Endothelial cell of umbilical vein (primary cell): Measurements from ENCODE around the gene PRR36. TPM values are rescaled to one million over a fixed set of nuclear protein-coding genes. Genes with fewer than 3 reads are reported as not detected.

Experiments
- BruUV-seq: library from RNA; stranded (reverse); fragments of 400-500 nt; replicated peaks from 2 replicates; lab custom pipeline; 2021; lab: Mats Ljungman, UMichigan
- CTCF ChIA-PET: fragments of 300-600, 350-600 bp; sonication (Branson Sonifier 250); formaldehyde crosslinking; loops from one replicate; lab custom pipeline; 2021; ENCODE audit warnings: antibody characterized with exemption, inconsistent platforms; lab: Charles Lee
- POLR2A ChIA-PET: fragments of 300-600, 350-600 bp; sonication (Branson Sonifier 250); formaldehyde crosslinking; loops from one replicate; lab custom pipeline; 2021; ENCODE audit warnings: antibody characterized with exemption, inconsistent platforms; lab: Charles Lee
- DNase-seq: peaks from one replicate; pipeline ENCODE4 v3.0.0-alpha.2; 2011; ENCODE audit warnings: low read depth, low spot score
- FAIRE-seq: peaks from 2 replicates; lab custom pipeline; 2011; peaks lifted over from hg19 to GRCh38; lab: Jason Lieb, UNC
- H2AFZ ChIP-seq: 2 replicates; pipeline ENCODE4 v1.6.0; 2012; ENCODE audit warnings: low read depth, low read length, control low read depth, inconsistent platforms
- H3K27ac ChIP-seq: 2 replicates; pipeline ENCODE4 v1.5.1; 2011; ENCODE audit warnings: low read depth, mild to moderate bottlenecking, control low read depth, low read length, moderate library complexity; ENCODE audit not compliant: insufficient read depth
- H3K27me3 ChIP-seq, 2 experiments: 2 replicates each; pipeline versions ENCODE4 v1.6.0 to v1.6.1; 2011; ENCODE audit warnings: low read length in 2 of 2, mixed read lengths in 1 of 2; ENCODE audit not compliant: control insufficient read depth in 2 of 2, insufficient read depth in 2 of 2
- H3K36me3 ChIP-seq, 2 experiments: 2 replicates in 1 of 2; 3 replicates in 1 of 2; pipeline ENCODE4 v1.5.1; 2011; ENCODE audit warnings: low read length in 2 of 2, mild to moderate bottlenecking in 1 of 2, moderate library complexity in 1 of 2; ENCODE audit not compliant: control insufficient read depth in 2 of 2, insufficient read depth in 2 of 2; ENCODE audit errors: extremely low read depth in 1 of 2
- H3K4me1 ChIP-seq: 3 replicates; pipeline ENCODE4 v1.5.1; 2011; ENCODE audit warnings: mild to moderate bottlenecking, low read length; ENCODE audit not compliant: control insufficient read depth, insufficient read depth; ENCODE audit errors: extremely low read depth
- H3K4me2 ChIP-seq: 2 replicates; pipeline ENCODE4 v1.6.1; 2011; ENCODE audit warnings: low read length, control low read depth, mixed read lengths; ENCODE audit not compliant: insufficient read depth
- H3K4me3 ChIP-seq, 3 experiments: fragments of 200-600 bp in 1 of 3; sonication (generic), shearing (Covaris generic) in 1 of 3; replicated peaks in 1 of 3; 2 replicates each; pipeline ENCODE4 v1.5.1; 2011 to 2016; ENCODE audit warnings: control low read depth in 3 of 3, low read length in 3 of 3, mild to moderate bottlenecking in 2 of 3, inconsistent platforms in 1 of 3, low read depth in 1 of 3, moderate library complexity in 1 of 3; ENCODE audit not compliant: insufficient read depth in 1 of 3
- H3K79me2 ChIP-seq: 2 replicates; pipeline ENCODE4 v1.6.0; 2012; ENCODE audit warnings: low read length, inconsistent platforms; ENCODE audit not compliant: control insufficient read depth, insufficient read depth
- H3K9ac ChIP-seq: replicated peaks from 2 replicates; pipeline ENCODE3; 2011; ENCODE audit warnings: low read length, control low read depth; ENCODE audit not compliant: insufficient read depth; ENCODE audit errors: extremely low read depth
- H3K9me1 ChIP-seq: replicated peaks from 3 replicates; pipeline ENCODE4 v1.6.0; 2011; ENCODE audit warnings: mild to moderate bottlenecking, low read length; ENCODE audit not compliant: control insufficient read depth, insufficient read depth; ENCODE audit errors: extremely low read depth
- H3K9me3 ChIP-seq: replicated peaks from 2 replicates; pipeline ENCODE4 v1.5.1; 2012; ENCODE audit warnings: low read length, inconsistent platforms; ENCODE audit not compliant: control insufficient read depth, insufficient read depth
- H4K20me1 ChIP-seq: replicated peaks from 2 replicates; pipeline ENCODE3; 2011; ENCODE audit warnings: mild to moderate bottlenecking, low read length; ENCODE audit not compliant: control insufficient read depth, insufficient read depth; ENCODE audit errors: extremely low read depth
- EZH2 ChIP-seq: IDR thresholded peaks from 2 replicates; pipeline ENCODE4 v1.6.1; 2012; ENCODE audit warnings: borderline replicate concordance, low read depth, mild to moderate bottlenecking, moderate library complexity, low read length, inconsistent platforms; ENCODE audit not compliant: severe bottlenecking
- MAX ChIP-seq: IDR thresholded peaks from 2 replicates; pipeline ENCODE4 v1.6.1; 2011; ENCODE audit not compliant: insufficient read depth, insufficient read length
- POLR2A ChIP-seq: IDR thresholded peaks from 2 replicates; pipeline ENCODE4 v1.6.1; 2012; ENCODE audit warnings: low read depth, mild to moderate bottlenecking, control low read depth, low read length
- dilution Hi-C: fragments of 300-500 bp; cut with MboI; formaldehyde crosslinking; loops from one replicate; pipeline ENCODE4 v1.15.0; 2019; ENCODE audit warnings: low sequenced_read_pairs; ENCODE audit not compliant: extremely low pct_ligation_motif_present
- intact Hi-C: fragments of 100-400 bp; cut with micrococcal nuclease; formaldehyde crosslinking; loops from one replicate; pipeline ENCODE4 v1.10.0; 2022
- polyA plus RNA-seq, 4 experiments: library from polyadenylated mRNA; depleted of rRNA in 3 of 4; stranded (reverse) in 3 of 4; unstranded in 1 of 4; fragments of >200 nt; gene quantifications; 2 replicates each; pipeline versions ENCODE4 v1.2.1 to v1.2.3, GENCODE V29; 2011 to 2012; ENCODE audit warnings: missing spikeins in 1 of 4
- total RNA-seq: library from RNA; stranded (reverse); gene quantifications from 2 replicates; pipeline ENCODE4 v1.2.3, GENCODE V29; 2021
- TF ChIP-seq, protein P1 (sequence below), 2 donors: IDR thresholded peaks; 1 replicate in 1 of 2; 2 replicates in 1 of 2; pipeline ENCODE4 v1.5.1; 2011; ENCODE audit warnings: low read length in 2 of 2, mild to moderate bottlenecking in 2 of 2, moderate library complexity in 2 of 2, control low read depth in 1 of 2, inconsistent platforms in 1 of 2, low read depth in 1 of 2; ENCODE audit not compliant: insufficient read depth in 1 of 2; ENCODE audit errors: extremely low read depth in 1 of 2

Gene PRR36
- total and polyA plus RNA-seq, 2 donors (not counting 3 experiments of a cell fraction or from before 2014, with no cell fraction given) = not detected

- H3K27ac ChIP-seq = no peak overlapping the region
- no peaks in the 10 kb centered on the region for H3K79me2 ChIP-seq
- FAIRE-seq (no peak), DNase-seq (no peak)
- no TSS peak for BruUV-seq
- dilution Hi-C loops (no loop called here), intact Hi-C loops (no loop called here)
- TF ChIP-seq MAX (no peak), POLR2A (no peak), EZH2 (peak; percentile 40)
- TF ChIP-seq, protein P1, sequence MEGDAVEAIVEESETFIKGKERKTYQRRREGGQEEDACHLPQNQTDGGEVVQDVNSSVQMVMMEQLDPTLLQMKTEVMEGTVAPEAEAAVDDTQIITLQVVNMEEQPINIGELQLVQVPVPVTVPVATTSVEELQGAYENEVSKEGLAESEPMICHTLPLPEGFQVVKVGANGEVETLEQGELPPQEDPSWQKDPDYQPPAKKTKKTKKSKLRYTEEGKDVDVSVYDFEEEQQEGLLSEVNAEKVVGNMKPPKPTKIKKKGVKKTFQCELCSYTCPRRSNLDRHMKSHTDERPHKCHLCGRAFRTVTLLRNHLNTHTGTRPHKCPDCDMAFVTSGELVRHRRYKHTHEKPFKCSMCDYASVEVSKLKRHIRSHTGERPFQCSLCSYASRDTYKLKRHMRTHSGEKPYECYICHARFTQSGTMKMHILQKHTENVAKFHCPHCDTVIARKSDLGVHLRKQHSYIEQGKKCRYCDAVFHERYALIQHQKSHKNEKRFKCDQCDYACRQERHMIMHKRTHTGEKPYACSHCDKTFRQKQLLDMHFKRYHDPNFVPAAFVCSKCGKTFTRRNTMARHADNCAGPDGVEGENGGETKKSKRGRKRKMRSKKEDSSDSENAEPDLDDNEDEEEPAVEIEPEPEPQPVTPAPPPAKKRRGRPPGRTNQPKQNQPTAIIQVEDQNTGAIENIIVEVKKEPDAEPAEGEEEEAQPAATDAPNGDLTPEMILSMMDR (IDR thresholded peaks at IDR 0.05; ENCODE audit: extremely low read depth in 1 of 2, insufficient read depth in 1 of 2, low read depth in 1 of 2, low read length in 2 of 2) = no peak
- H3K9ac ChIP-seq = no peak overlapping the region
- H3K4me2 ChIP-seq = no peak overlapping the region
- H4K20me1 ChIP-seq = no peaks in the 10 kb centered on the region
- H3K4me1 ChIP-seq = peaks cover 7% of the 10 kb centered on the region
- CTCF ChIA-PET = interaction anchor here (1.0 to 2.0 kb wide), 14 partner anchors 8 to 345 kb away, joined by 3 to 27 read pairs (median 12); partner anchors contain the start of genes LRRC8E, MCOLN1, SNAPC2 and TIMM44
- POLR2A ChIA-PET = no interaction called here
- H3K36me3 ChIP-seq = no peaks in the 10 kb centered on the region
- H3K9me3 ChIP-seq = no peaks in the 10 kb centered on the region
- H3K4me3 ChIP-seq = no peak overlapping the region
- H3K9me1 ChIP-seq = no peaks in the 10 kb centered on the region
- no peak overlapping the region for H2AFZ ChIP-seq
- H3K27me3 ChIP-seq = peaks cover 19 to 25% of the 10 kb centered on the region in 2 experiments
These were observed 5.9 kb downstream of the PRR36 start for GRCh38 chr19:7868326-7868670.
